Activated CD8-positive, alpha-beta memory T cell treated with anti-CD3 and anti-CD28 coated beads for 4 hours (primary cell): ENCODE data around the gene CSHL1.
"Not testable (repeated sequence)": the region's sequence is repeated elsewhere in the genome, so short reads cannot be mapped to it uniquely, and the experiment has no call there.

Source experiments
- DNase-seq, 2 donors: peaks; one replicate each; pipeline ENCODE4 v3.0.0-alpha.2; 2020; ENCODE audit warnings: low read depth in 2 of 2

CSHL1 gene

DNA sequence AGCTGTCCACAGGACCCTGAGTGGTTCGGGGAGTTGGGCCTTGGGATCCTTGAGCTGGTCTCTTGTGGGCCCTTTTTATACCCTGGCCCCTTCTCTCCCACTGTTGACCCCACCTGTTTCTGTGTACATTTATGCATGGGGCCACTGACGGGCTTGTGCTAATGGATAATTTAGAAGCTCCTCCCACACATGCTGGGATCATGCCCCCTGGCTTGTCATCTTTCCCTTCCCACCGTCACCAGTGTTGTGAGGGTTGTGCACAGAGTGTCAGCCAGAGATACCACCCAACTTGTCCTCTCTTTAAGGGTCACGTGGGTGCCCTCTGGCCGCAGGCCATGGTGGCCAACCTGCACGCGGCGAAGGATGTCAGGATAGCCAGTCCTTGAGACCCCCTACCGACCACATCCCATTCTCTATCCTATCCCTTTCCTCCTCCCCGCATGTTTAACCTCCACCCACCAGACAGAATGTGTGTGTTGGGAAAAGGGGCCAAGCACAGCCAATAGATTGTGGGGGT is 7.8 kb upstream of the CSHL1 start, which contains the start of gene GH1:
Gene GH1 (minus strand): TSS at position 51 of the 517 bp plus-strand sequence. CDS start 63 bp downstream, outside the sequence.
- DNase-seq = not testable (repeated sequence)

- DNase-seq = no peak
Observed at GRCh38 chr17:63918305-63918704, 7.2 kb upstream of the CSHL1 start.

DNA sequence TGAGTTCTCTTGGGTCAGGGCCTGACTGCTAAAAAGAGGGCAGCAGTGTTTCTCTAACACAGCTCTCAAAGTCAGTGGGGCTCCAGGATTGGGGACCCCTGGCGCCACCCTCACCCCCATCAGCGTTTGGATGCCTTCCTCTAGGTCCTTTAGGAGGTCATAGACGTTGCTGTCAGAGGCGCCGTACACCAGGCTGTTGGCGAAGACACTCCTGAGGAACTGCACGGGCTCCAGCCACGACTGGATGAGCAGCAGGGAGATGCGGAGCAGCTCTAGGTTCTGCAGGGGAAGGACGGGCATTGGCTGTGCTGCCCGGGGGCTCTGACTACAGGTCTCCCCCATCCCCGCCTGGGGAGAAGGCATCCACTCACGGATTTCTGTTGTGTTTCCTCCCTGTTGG is 6.6 kb upstream of the CSHL1 start:
- no peak for DNase-seq

DNA sequence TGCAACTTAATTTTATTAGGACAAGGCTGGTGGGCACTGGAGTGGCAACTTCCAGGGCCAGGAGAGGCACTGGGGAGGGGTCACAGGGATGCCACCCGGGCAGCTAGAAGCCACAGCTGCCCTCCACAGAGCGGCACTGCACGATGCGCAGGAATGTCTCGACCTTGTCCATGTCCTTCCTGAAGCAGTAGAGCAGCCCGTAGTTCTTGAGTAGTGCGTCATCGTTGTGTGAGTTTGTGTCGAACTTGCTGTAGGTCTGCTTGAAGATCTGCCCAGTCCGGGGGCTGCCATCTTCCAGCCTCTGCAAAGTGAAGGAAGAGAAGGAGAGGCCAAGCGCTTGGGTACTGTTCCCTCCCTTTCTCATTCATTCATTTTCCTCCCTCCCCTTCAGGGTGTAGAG is 6.1 kb upstream of the CSHL1 start:
- not testable (repeated sequence) for DNase-seq

GRCh38 chr17:63916566-63917185 is 5.6 kb upstream of the CSHL1 start:
- DNase-seq = no peak

- DNase-seq = not testable (repeated sequence)
Observed at GRCh38 chr17:63915753-63916152, 4.7 kb upstream of the CSHL1 start.

- DNase-seq = no peak
Observed at GRCh38 chr17:63914471-63914870, 3.4 kb upstream of the CSHL1 start.

DNA sequence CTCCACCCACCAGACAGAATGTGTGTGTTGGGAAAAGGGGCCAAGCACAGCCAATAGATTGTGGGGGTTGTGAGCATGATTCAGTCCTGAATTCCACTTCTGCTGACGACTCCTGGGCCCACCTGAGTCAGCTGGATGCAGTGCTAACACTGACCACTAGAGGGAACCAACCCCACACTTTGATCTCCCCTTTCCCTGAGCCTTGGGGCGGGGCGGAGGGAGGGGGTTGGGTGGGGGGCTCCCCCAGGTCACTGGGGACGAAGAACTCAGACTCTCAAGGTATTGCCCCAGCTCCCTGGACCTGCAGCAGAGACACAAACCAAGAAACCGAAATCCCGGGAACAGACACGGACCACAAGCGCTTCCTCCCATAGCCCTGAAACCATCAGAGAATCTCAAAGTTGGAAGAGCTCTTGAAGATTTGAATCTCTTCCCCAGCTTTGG is 621 bp upstream of the CSHL1 start:
- DNase-seq = peak; percentile 20 to 35

GRCh38 chr17:63910096-63910495 is 962 bp downstream of the CSHL1 start:
- no peak for DNase-seq

- DNase-seq = not testable (repeated sequence)
Observed at GRCh38 chr17:63909586-63909985, 1.5 kb downstream of the CSHL1 start.

- DNase-seq = not testable (repeated sequence)
Observed at GRCh38 chr17:63907161-63907778, 3.8 kb downstream of the CSHL1 start.

DNA sequence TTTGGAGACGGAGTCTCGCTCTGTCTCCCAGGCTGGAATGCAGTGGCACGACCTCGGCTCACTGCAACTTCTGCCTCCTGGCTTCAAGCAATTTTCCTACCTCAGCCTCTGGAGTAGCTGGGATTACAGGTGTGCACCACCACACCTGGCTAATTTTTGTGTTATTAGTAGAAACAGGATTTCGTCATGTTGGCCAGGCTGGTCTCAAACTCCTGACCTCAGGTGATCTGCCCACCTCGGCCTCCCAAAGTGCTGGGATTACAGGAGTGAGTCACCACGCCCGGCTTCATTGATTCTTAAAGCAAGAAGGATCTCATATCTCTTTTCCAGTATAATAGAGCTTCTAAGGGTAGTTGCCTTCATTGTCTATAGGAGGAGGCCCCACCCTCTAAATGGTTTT is 6.3 kb downstream of the CSHL1 start:
- DNase-seq = not testable (repeated sequence)

- DNase-seq = not testable (repeated sequence)
Observed at GRCh38 chr17:63903787-63904201, 7.3 kb downstream of the CSHL1 start.

GRCh38 chr17:63901971-63902370 is 9.1 kb downstream of the CSHL1 start:
- not testable (repeated sequence) for DNase-seq

- DNase-seq = not testable (repeated sequence)
Observed at GRCh38 chr17:63898899-63899798, 11.9 kb downstream of the CSHL1 start.

DNA sequence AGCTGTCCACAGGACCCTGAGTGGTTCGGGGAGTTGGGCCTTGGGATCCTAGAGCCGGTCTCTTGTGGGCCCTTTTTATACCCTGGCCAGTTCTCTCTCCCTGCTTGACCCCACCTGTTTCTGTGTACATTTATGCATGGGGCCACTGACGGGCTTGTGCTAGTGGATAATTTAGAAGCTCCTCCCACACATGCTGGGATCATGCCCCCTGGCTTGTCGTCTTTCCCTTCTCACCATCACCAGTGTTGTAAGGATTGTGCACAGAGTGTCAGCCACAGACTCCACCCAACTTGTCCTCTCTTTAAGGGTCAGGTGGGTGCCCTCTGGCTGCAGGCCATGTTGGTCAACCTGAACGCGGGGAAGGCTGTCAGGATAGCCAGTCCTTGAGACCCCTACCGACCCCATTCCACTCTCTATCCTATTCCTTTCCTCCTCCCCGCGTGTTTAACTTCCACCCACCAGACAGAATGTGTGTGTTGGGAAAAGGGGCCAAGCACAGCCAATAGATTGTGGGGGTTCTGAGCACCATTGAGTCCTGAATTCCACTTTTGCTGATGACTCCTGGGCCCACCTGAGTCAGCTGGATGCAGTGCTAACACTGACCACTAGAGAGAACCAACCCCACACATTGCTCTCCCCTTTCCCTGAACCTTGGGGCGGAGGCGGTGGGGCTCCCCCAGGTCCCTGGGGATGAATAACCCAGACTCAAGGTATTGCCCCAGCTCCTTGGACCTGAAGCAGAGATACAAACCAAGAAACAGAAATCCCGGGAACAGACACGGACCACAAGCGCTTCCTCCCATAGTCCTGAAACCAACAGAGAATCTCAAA is 14.3 kb downstream of the CSHL1 start, which contains the start of gene CSH1:
Gene CSH1 (minus strand): TSS at position 51 of the 831 bp plus-strand sequence. CDS start 63 bp downstream, outside the sequence.
- DNase-seq = not testable (repeated sequence)

DNA sequence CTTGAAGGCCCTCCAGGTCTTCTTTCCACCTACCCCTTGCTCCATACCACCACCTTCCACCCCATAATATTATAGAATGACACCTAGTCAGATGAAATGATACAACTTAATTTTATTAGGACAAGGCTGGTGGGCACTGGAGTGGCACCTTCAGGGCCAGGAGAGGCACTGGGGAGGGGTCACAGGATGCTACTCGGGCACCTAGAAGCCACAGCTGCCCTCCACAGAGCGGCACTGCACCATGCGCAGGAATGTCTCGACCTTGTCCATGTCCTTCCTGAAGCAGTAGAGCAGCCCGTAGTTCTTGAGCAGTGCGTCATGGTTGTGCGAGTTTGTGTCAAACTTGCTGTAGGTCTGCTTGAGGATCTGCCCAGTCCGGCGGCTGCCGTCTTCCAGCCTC is 16.2 kb downstream of the CSHL1 start:
- not testable (repeated sequence) for DNase-seq

GRCh38 chr17:63894021-63894420 is 17.0 kb downstream of the CSHL1 start:
- DNase-seq = not testable (repeated sequence)

GRCh38 chr17:63892316-63893037 is 18.6 kb downstream of the CSHL1 start:
- DNase-seq = not testable (repeated sequence)
